Measurements from ENCODE around the gene M1AP. TPM values are rescaled to one million over a fixed set of nuclear protein-coding genes. Genes with fewer than 3 reads are reported as not detected.

M1AP gene
- total and polyA plus RNA-seq, 2 of the 8 experiments (the other 6 are each of a cell fraction or from before 2014, with no cell fraction given), result 4.8 TPM

DNA sequence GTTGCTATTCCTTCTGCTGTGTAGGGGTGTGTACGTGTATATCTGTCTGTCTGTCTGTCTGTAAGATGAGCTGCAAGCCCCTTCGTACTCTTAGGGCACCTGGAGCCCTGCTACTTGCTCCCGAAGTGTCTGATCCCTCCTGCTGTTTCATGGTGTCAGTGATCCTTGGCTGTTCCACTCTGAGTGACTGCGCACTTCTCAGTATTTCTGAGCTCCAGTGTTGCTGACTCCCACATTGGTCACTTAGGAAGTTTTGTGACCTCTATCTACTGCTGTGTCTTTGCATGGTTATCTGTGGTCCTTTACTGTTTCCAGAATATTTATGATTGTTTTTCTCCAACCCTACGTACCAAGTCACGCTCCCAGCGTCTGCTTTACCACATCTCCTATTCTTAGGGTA is 22.1 kb upstream of the M1AP start (continued):
- no peak for TF ChIP-seq CTBP2 (IDR thresholded peaks at IDR 0.05; ENCODE audit: borderline replicate concordance, insufficient read depth, insufficient read length, low read length)
- TF ChIP-seq SP2 (IDR thresholded peaks at IDR 0.05; ENCODE audit: low read length), result no peak
- TF ChIP-seq RXRA (IDR thresholded peaks at IDR 0.05; ENCODE audit: insufficient read depth, low read depth, low read length), result no peak
- TF ChIP-seq NANOG (IDR thresholded peaks at IDR 0.05; ENCODE audit: insufficient read depth, low read depth, low read length, poor library complexity, severe bottlenecking), result no peak
- TF ChIP-seq GABPA (IDR thresholded peaks at IDR 0.05; ENCODE audit: borderline replicate concordance, insufficient read depth, low read length), result no peak
- TF ChIP-seq TBP (IDR thresholded peaks at IDR 0.05; ENCODE audit: low read depth, low read length), result no peak
- no peak for TF ChIP-seq SP4 (IDR thresholded peaks at IDR 0.05; ENCODE audit: low read length)
